ENCODE measurements around the gene SUGCT. TPM values are rescaled to one million over a fixed set of nuclear protein-coding genes. Genes with fewer than 3 reads are reported as not detected.
"Not testable (repeated sequence)": the region's sequence is repeated elsewhere in the genome, so short reads cannot be mapped to it uniquely, and the experiment has no call there.

Gene SUGCT
- total RNA-seq, 2 experiments from 2014 or later: 0.76 to 1.5 TPM

DNA sequence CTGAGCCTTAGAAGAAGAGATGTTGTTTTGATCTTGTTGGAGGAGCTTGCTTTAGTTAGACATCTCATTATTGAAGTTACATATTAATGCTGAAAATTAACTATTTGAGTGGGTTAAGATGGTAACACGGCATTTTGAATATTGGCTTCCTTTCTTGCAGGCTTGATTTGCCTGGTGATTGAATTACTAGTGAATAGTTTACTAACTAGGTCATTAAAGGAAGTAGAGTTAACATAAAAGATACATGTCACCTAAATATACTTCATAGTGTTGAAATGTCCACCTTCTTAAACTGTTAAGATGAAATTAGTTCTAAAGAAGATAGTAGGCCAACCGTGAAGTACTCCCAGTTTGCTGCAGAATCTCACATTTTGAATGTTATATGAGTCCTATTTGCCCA, 18.9 kb upstream of the SUGCT start:
- POLR2A ChIA-PET: no interaction called here
- H3K9me3 Mint-ChIP-seq: no peaks in the 10 kb centered on the region
- intact Hi-C loops (cut with micrococcal nuclease): no loop called here
- H3K4me1 Mint-ChIP-seq (ENCODE audit: low read depth): no peaks in the 10 kb centered on the region
- CTCF ChIA-PET: interaction anchor here (1.7 kb wide), 1 partner anchor 19 kb away, joined by 5 read pairs; the partner anchor contains the start of genes MPLKIP and SUGCT
- H3K27ac Mint-ChIP-seq: no peak overlapping the region
- DNase-seq: no peak
- no peak overlapping the region for H3K4me3 Mint-ChIP-seq
- no peaks in the 10 kb centered on the region for H3K27me3 Mint-ChIP-seq
- peaks cover 4% of the 10 kb centered on the region for H3K36me3 Mint-ChIP-seq

GRCh38 chr7:40117199-40117598, 17.6 kb upstream of the SUGCT start:
- CTCF ChIA-PET; H3K27me3 Mint-ChIP-seq; H3K27ac Mint-ChIP-seq; DNase-seq; H3K9me3 Mint-ChIP-seq; H3K36me3 Mint-ChIP-seq; intact Hi-C loops (cut with micrococcal nuclease); H3K4me1 Mint-ChIP-seq (ENCODE audit: low read depth); POLR2A ChIA-PET; H3K4me3 Mint-ChIP-seq: not testable (repeated sequence)

GRCh38 chr7:40118201-40118600, 16.6 kb upstream of the SUGCT start:
- H3K36me3 Mint-ChIP-seq; H3K27me3 Mint-ChIP-seq; DNase-seq; CTCF ChIA-PET; POLR2A ChIA-PET; H3K9me3 Mint-ChIP-seq; H3K4me1 Mint-ChIP-seq (ENCODE audit: low read depth); intact Hi-C loops (cut with micrococcal nuclease); H3K4me3 Mint-ChIP-seq; H3K27ac Mint-ChIP-seq: not testable (repeated sequence)

DNA sequence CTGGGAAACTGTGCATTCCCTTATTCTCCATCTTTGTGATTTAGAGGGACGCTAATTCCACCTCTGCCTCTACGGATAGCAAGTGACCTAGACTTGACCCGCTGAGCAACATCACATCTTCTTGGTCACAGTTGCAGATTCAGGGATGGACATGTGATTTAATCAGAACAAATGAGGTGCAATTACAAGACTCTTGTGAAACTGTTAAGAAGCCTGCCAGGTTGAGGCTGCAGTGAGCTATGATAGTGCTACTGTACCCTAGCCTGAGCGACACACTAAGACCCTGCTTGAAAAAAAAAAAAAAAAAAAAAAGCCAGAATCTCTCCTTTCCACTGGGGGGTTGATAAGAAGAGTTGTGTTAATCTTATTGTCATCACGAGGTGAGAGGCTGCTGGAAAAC, 14.8 kb upstream of the SUGCT start:
- Mint-ChIP-seq H3K4me1 (ENCODE audit: low read depth) (no peaks in the 10 kb centered on the region), H3K4me3 (no peak overlapping the region), H3K36me3 (peaks cover 3% of the 10 kb centered on the region), H3K27ac (no peak overlapping the region), H3K9me3 (no peaks in the 10 kb centered on the region), H3K27me3 (no peaks in the 10 kb centered on the region)
- intact Hi-C loops (cut with micrococcal nuclease): no loop called here
- CTCF ChIA-PET: no interaction called here
- POLR2A ChIA-PET: interaction anchor here (0.6 kb wide), 1 partner anchor 1394 kb away, joined by 4 read pairs; no protein-coding TSS in a partner anchor
- no peak for DNase-seq

DNA sequence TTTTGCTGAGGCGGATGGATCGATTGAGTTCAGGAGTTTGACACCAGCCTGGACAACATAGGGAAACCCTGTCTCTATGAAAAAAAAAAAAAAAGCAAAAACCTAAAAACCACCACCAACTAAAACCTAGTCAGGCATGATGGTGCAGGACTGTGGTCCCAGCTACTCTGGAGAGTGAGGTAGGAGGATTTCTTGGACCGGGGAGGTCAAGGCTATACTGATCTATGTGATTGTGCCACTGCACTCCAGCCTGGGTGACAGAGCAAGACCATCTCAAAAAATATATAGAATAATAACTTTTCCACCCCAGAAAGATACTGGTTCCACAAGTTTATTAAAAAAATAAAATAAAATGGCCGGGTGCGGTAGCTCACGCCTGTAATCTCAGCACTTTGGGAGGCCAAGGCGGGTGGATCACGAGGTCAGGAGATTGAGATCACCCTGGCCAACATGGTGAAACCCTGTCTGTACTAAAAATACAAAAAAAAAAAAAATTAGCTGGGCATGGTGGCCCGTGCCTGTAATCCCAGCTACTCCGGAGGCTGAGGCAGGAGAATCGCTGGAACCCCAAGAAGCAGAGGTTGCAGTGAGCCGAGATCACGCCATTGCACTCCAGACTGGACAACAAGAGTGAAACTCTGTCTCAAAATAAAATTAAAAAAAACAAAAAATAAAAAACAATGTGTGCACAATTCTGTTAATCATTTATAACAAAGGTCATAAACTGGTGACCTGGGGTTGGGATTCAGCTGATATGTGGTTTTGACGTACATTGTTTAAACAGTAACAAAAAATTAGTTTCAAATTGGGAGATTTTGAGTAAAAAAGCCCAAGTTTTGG, 12.5 kb upstream of the SUGCT start:
- H3K27me3 Mint-ChIP-seq; H3K36me3 Mint-ChIP-seq; H3K27ac Mint-ChIP-seq; H3K9me3 Mint-ChIP-seq; POLR2A ChIA-PET; intact Hi-C loops (cut with micrococcal nuclease); H3K4me1 Mint-ChIP-seq (ENCODE audit: low read depth); DNase-seq; H3K4me3 Mint-ChIP-seq: not testable (repeated sequence)
- CTCF ChIA-PET: interaction anchor here (0.6 kb wide), 2 partner anchors 14 to 1353 kb away, joined by 3 read pairs; no protein-coding TSS in a partner anchor

DNA sequence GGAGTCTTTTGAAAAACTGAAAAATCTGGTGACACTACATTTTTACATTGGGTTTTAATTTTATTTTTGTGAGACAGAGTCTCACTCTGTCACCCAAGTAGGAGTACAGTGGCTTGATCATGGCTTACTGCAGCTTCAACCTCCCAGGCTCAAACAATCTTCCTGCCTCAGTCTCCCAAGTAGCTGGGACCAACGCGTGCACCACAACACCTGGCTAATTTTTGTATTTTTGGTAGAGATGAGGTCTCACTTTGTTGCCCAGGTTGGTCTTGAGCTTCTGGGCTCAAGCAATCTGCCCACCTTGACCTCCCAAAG, 11.9 kb upstream of the SUGCT start:
- POLR2A ChIA-PET: no interaction called here
- intact Hi-C loops (cut with micrococcal nuclease): no loop called here
- Mint-ChIP-seq H3K27me3 (no peaks in the 10 kb centered on the region), H3K27ac (no peak overlapping the region), H3K36me3 (peaks cover 4% of the 10 kb centered on the region), H3K4me1 (ENCODE audit: low read depth) (peaks cover 1% of the 10 kb centered on the region), H3K4me3 (no peak overlapping the region), H3K9me3 (no peaks in the 10 kb centered on the region)
- CTCF ChIA-PET: interaction anchor here (0.6 kb wide), 1 partner anchor 14 kb away, joined by 3 read pairs; no protein-coding TSS in a partner anchor
- DNase-seq: no peak

DNA sequence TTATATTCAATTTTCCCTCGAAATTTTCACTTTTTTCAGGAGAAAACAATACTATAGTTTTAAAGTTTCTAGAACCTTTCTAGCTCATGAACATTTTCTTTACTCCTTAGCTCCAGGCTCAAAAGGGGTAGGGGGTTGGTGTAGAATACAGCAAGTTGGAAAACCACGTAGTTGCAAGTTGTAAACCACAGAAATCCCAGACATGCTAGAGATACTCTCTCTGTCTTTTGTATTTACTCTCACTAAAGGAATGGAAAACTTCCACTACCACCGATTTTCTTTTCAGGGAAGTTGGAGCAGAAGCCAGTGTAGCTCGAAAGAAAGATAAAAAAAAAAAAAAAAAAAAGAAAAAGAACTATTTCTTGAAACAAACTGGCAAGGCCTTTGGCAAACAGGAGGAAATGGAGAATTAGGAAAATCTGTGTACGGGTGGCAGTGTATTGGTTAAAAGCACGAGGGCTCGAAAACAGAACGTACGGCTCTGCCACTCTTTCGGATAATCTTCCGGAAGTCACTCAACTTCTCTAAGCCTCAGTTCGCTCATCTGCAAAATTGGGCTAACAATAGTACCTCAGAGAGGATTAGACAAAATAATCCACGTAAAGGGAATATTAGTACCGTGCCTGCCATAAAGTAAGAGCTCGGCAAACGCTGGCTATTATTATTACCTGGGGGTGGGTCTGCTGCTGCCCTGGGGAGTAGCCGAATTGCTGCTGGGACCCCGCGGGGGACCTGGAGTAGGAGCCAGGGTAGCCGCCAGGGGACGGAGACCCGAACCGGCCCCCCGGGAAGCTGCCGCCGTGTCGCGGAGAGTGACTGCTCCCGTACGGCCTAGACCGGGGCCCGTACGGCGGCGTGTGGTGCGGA, 1.0 kb upstream of the SUGCT start:
- H3K27ac Mint-ChIP-seq: peak overlapping the region; percentile 97
- intact Hi-C loops (cut with micrococcal nuclease): loop anchor here (1.0 to 5.0 kb wide), 7 partner anchors 154 to 1226 kb away; partner anchors contain the start of genes RALA, VPS41 and YAE1
- H3K27me3 Mint-ChIP-seq: peaks cover 3% of the 10 kb centered on the region
- no peak for DNase-seq
- ChIA-PET POLR2A (interaction anchor here (0.6 to 1.6 kb wide), 6 partner anchors 10 to 1225 kb away, joined by 3 to 6 read pairs (median 4); partner anchors contain the start of genes CDK13 and VPS41), CTCF (interaction anchor here (0.8 to 2.8 kb wide), 11 partner anchors 8 to 553 kb away, joined by 3 to 17 read pairs (median 4); partner anchors contain the start of gene CDK13)
- H3K9me3 Mint-ChIP-seq: no peaks in the 10 kb centered on the region
- H3K4me3 Mint-ChIP-seq: peak overlapping the region; percentile 92
- peaks cover 26% of the 10 kb centered on the region for H3K4me1 Mint-ChIP-seq (ENCODE audit: low read depth)
- peaks cover 5% of the 10 kb centered on the region for H3K36me3 Mint-ChIP-seq

DNA sequence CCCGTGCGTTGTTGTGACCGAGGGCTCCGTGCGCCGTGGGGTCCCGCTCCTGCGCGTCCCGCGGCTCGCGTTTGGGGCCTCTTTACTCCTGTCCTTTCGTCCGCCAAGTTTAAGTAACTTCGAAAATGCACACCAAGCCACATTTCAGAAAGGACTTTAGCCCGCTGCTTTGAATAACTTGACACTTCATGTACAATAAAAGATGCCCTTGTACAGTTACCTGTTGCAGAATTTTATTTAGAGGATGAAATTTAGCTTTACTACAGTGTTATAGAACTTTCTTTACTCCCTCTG, 459 bp downstream of the SUGCT start:
- Mint-ChIP-seq H3K27me3 (peaks cover 6% of the 10 kb centered on the region), H3K4me3 (peak overlapping the region; percentile 63), H3K36me3 (peaks cover 5% of the 10 kb centered on the region), H3K4me1 (ENCODE audit: low read depth) (peaks cover 22% of the 10 kb centered on the region), H3K27ac (no peak overlapping the region), H3K9me3 (no peaks in the 10 kb centered on the region)
- no peak for DNase-seq
- POLR2A ChIA-PET: interaction anchor here (0.6 to 1.5 kb wide), 6 partner anchors 23 to 555 kb away, joined by 3 to 6 read pairs (median 3); partner anchors contain the start of gene CDK13
- intact Hi-C loops (cut with micrococcal nuclease): no loop called here
- CTCF ChIA-PET: interaction anchor here (0.9 to 2.8 kb wide), 8 partner anchors 10 to 555 kb away, joined by 3 to 17 read pairs (median 4); no protein-coding TSS in a partner anchor

DNA sequence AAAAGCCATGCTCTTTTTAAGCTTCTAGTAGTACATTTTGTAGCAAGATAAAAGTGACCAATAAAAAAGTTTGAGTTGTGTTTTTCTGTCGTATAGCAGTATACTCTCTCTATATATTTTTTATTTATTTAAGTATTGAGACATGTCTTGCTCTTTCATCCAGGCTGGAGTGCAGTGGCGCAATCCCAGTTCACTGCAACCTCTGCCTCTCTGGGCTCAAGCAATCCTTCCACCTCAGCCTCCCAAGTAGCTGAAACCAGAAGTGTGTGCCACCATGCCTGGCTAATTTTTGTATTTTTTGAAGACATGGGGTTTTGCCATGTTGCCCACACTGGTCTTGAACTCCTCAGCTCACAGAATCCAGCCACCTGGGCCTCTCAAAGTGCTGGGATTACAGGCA, 2.8 kb downstream of the SUGCT start:
- no peak for DNase-seq
- H3K4me1 Mint-ChIP-seq (ENCODE audit: low read depth): peaks cover 11% of the 10 kb centered on the region
- H3K9me3 Mint-ChIP-seq: no peaks in the 10 kb centered on the region
- intact Hi-C loops (cut with micrococcal nuclease): no loop called here
- no peak overlapping the region for H3K27ac Mint-ChIP-seq
- H3K27me3 Mint-ChIP-seq: peaks cover 6% of the 10 kb centered on the region
- ChIA-PET POLR2A (no interaction called here), CTCF (no interaction called here)
- H3K36me3 Mint-ChIP-seq: no peaks in the 10 kb centered on the region
- no peak overlapping the region for H3K4me3 Mint-ChIP-seq

- ChIA-PET POLR2A (no interaction called here), CTCF (no interaction called here)
- Mint-ChIP-seq H3K27ac (no peak overlapping the region), H3K36me3 (no peaks in the 10 kb centered on the region), H3K9me3 (no peaks in the 10 kb centered on the region), H3K4me1 (ENCODE audit: low read depth) (peaks cover 3% of the 10 kb centered on the region), H3K4me3 (no peak overlapping the region), H3K27me3 (peaks cover 10% of the 10 kb centered on the region)
- DNase-seq: no peak
- intact Hi-C loops (cut with micrococcal nuclease): no loop called here
These were observed 4.2 kb downstream of the SUGCT start for GRCh38 chr7:40138973-40139372.

GRCh38 chr7:40139891-40140290, 5.1 kb downstream of the SUGCT start:
- H3K4me1 Mint-ChIP-seq (ENCODE audit: low read depth); CTCF ChIA-PET; H3K36me3 Mint-ChIP-seq: not testable (repeated sequence)

DNA sequence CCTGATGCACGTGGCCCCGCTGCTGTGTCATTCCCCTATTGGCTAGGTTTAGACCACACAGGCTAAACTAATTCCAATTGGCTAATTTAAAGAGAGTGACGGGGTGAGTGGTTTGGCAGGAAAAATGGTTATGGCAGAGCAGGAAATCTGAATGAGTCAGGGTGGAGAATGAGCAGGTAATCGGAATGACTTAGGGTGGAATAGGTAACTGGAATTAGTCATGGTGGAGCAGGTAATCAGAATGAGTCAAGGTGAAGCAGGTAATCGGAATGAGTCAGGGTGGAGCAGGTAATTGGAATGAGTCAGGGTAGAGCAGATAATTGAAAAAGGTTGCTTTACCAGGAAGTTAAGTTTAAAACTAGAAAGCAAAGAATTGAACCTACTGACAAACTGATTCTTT, 7.1 kb downstream of the SUGCT start:
- H3K36me3 Mint-ChIP-seq; H3K9me3 Mint-ChIP-seq; H3K4me1 Mint-ChIP-seq (ENCODE audit: low read depth); H3K4me3 Mint-ChIP-seq; DNase-seq; POLR2A ChIA-PET; H3K27ac Mint-ChIP-seq; intact Hi-C loops (cut with micrococcal nuclease); CTCF ChIA-PET: not testable (repeated sequence)
- H3K27me3 Mint-ChIP-seq: peaks cover 10% of the 10 kb centered on the region

More at GRCh38 chr7:40139891-40140290, 5.1 kb downstream of the SUGCT start:
- peaks cover 12% of the 10 kb centered on the region for H3K27me3 Mint-ChIP-seq
- POLR2A ChIA-PET; intact Hi-C loops (cut with micrococcal nuclease); H3K9me3 Mint-ChIP-seq; H3K4me3 Mint-ChIP-seq; DNase-seq; H3K27ac Mint-ChIP-seq: not testable (repeated sequence)
